GM23338 (cell line): Measurements from ENCODE around the gene SOX2. TPM values are rescaled to one million over a fixed set of nuclear protein-coding genes. Genes with fewer than 3 reads are reported as not detected.

ENCODE experiments used
- ATAC-seq: fragments of 200-7000 bp; cut with Tn5 transposase; 3 replicates; pipeline ENCODE4 v1.9.1; 2020
- DNase-seq: peaks from one replicate; pipeline ENCODE4 v3.0.0-alpha.2; 2015; ENCODE audit warnings: low spot score
- H2AFZ ChIP-seq: fragments of 200-600 bp; sonication (generic); 2 replicates; pipeline ENCODE4 v1.8.0; 2016; ENCODE audit warnings: antibody characterized with exemption, mild to moderate bottlenecking, moderate library complexity
- H3F3A ChIP-seq: fragments of 200-600 bp; sonication (generic); replicated peaks from 2 replicates; pipeline ENCODE4 v1.8.0; 2017; ENCODE audit warnings: antibody characterized with exemption, mixed run types, low read depth
- H3K27ac ChIP-seq: fragments of 200-600 bp; sonication (generic); 2 replicates; pipeline ENCODE4 v1.6.1; 2016; ENCODE audit warnings: low read depth
- H3K27me3 ChIP-seq: fragments of 200-600 bp; sonication (generic); 2 replicates; pipeline ENCODE4 v1.8.0; 2016; ENCODE audit warnings: mild to moderate bottlenecking, mixed run types, moderate library complexity; ENCODE audit not compliant: insufficient read depth
- H3K36me3 ChIP-seq: fragments of 200-600 bp; sonication (generic); 2 replicates; pipeline ENCODE4 v1.8.0; 2016; ENCODE audit warnings: mild to moderate bottlenecking; ENCODE audit not compliant: insufficient read depth
- H3K4me1 ChIP-seq: fragments of 200-600 bp; sonication (generic); 2 replicates; pipeline ENCODE4 v1.8.0; 2016; ENCODE audit warnings: mild to moderate bottlenecking, moderate library complexity; ENCODE audit not compliant: insufficient read depth
- H3K4me2 ChIP-seq: fragments of 200-600 bp; sonication (generic); 2 replicates; pipeline ENCODE4 v1.7.1; 2017; ENCODE audit warnings: mixed run types
- H3K4me3 ChIP-seq: fragments of 200-600 bp; sonication (generic); 2 replicates; pipeline ENCODE4 v1.6.1; 2016; ENCODE audit warnings: mixed run types
- H3K79me2 ChIP-seq: fragments of 200-600 bp; sonication (generic); replicated peaks from 2 replicates; pipeline ENCODE4 v1.8.0; 2017; ENCODE audit warnings: mild to moderate bottlenecking; ENCODE audit not compliant: insufficient read depth
- H3K9me2 ChIP-seq: fragments of 200-600 bp; sonication (generic); 2 replicates; pipeline ENCODE4 v1.8.0; 2017; ENCODE audit not compliant: insufficient read depth
- H4K20me1 ChIP-seq: fragments of 200-600 bp; sonication (generic); replicated peaks from 2 replicates; pipeline ENCODE4 v1.8.0; 2017; ENCODE audit warnings: mild to moderate bottlenecking; ENCODE audit not compliant: insufficient read depth
- H3K27ac Mint-ChIP-seq: 2 replicates; pipeline ENCODE4 v1.8.0; 2020; ENCODE audit warnings: inconsistent platforms, mild to moderate bottlenecking, moderate library complexity, mixed read lengths
- H3K27me3 Mint-ChIP-seq: 3 replicates; pipeline ENCODE4 v1.8.0; 2022; ENCODE audit warnings: low read depth, mild to moderate bottlenecking, moderate library complexity, mixed read lengths, inconsistent platforms; ENCODE audit not compliant: insufficient read depth, poor library complexity
- H3K36me3 Mint-ChIP-seq: 3 replicates; pipeline ENCODE4 v1.8.0; 2021; ENCODE audit warnings: low read depth, mild to moderate bottlenecking, inconsistent platforms, moderate library complexity, mixed read lengths
- H3K4me1 Mint-ChIP-seq: 3 replicates; pipeline ENCODE4 v1.8.0; 2020; ENCODE audit warnings: mild to moderate bottlenecking, inconsistent platforms, mixed read lengths
- H3K4me3 Mint-ChIP-seq: 3 replicates; pipeline ENCODE4 v1.8.0; 2021; ENCODE audit warnings: moderate library complexity, mild to moderate bottlenecking, inconsistent platforms, mixed read lengths
- H3K9me3 Mint-ChIP-seq: 3 replicates; pipeline ENCODE4 v1.8.0; 2020; ENCODE audit warnings: moderate library complexity, mild to moderate bottlenecking, inconsistent platforms, mixed read lengths
- CREB1 ChIP-seq: fragments of 250-450 bp; sonication (Bioruptor Pico); IDR thresholded peaks from 2 replicates; pipeline ENCODE4 v1.5.0; 2020; ENCODE audit warnings: low read depth, mild to moderate bottlenecking, moderate library complexity
- CTCF ChIP-seq, 2 experiments: fragments of 200-600 bp in 1 of 2; sonication (generic) in 1 of 2; conservative IDR thresholded peaks; 2 replicates each; pipeline versions ENCODE4 v1.5.1 to v1.6.1; 2016 to 2017; ENCODE audit warnings: antibody characterized with exemption in 2 of 2, low read depth in 2 of 2, mild to moderate bottlenecking in 2 of 2, moderate library complexity in 1 of 2
- ETS1 ChIP-seq: IDR thresholded peaks from 2 replicates; pipeline ENCODE4 v1.6.1; 2016; ENCODE audit warnings: antibody characterized with exemption
- EZH2 ChIP-seq: fragments of 200-600 bp; sonication (generic); IDR thresholded peaks from one replicate; pipeline ENCODE4 v1.8.0; 2017; ENCODE audit warnings: antibody characterized with exemption, mild to moderate bottlenecking, low read depth; ENCODE audit not compliant: unreplicated experiment
- EZH2phosphoT487 ChIP-seq: fragments of 200-600 bp; sonication (generic); IDR thresholded peaks from one replicate; pipeline ENCODE4 v1.8.1; 2018; ENCODE audit warnings: antibody characterized with exemption; ENCODE audit not compliant: unreplicated experiment
- JUNB ChIP-seq: IDR thresholded peaks from one replicate; pipeline ENCODE4 v1.6.1; 2016; ENCODE audit warnings: antibody characterized with exemption; ENCODE audit not compliant: unreplicated experiment
- NANOG ChIP-seq: IDR thresholded peaks from 2 replicates; pipeline ENCODE4 v1.6.1; 2016; ENCODE audit warnings: antibody characterized with exemption, borderline replicate concordance
- POLR2AphosphoS5 ChIP-seq: IDR thresholded peaks from 2 replicates; pipeline ENCODE4 v1.6.1; 2016; ENCODE audit warnings: antibody characterized with exemption, low read depth
- REST ChIP-seq: IDR thresholded peaks from one replicate; pipeline ENCODE4 v1.6.1; 2018; ENCODE audit warnings: antibody characterized with exemption; ENCODE audit not compliant: unreplicated experiment
- STAT1 ChIP-seq: IDR thresholded peaks from one replicate; pipeline ENCODE4 v1.6.1; 2016; ENCODE audit warnings: antibody characterized with exemption; ENCODE audit not compliant: unreplicated experiment
- ZNF114 ChIP-seq: fragments of 250-450 bp; sonication (Bioruptor Pico); IDR thresholded peaks from 2 replicates; pipeline ENCODE4 v1.5.0; 2020; ENCODE audit warnings: mild to moderate bottlenecking, moderate library complexity
- ZNF331 ChIP-seq: fragments of 250-450 bp; sonication (Bioruptor Pico); IDR thresholded peaks from 2 replicates; pipeline ENCODE4 v1.5.0; 2020; ENCODE audit warnings: low read depth, mild to moderate bottlenecking, moderate library complexity
- polyA plus RNA-seq: library from polyadenylated mRNA; unstranded; fragments of >200 nt; fragmentation: Nextera tagmentation; extraction: Ambion mirVana; gene quantifications from 2 replicates; pipeline ENCODE4 v1.2.1, GENCODE V29; 2016
- total RNA-seq: library from RNA; depleted of rRNA; stranded (reverse); fragments of >200 nt; shearing (Covaris generic); gene quantifications from 2 replicates; pipeline ENCODE4 v1.2.3, GENCODE V29; 2014
- TF ChIP-seq, protein P1 (sequence below): fragments of 250-450 bp; sonication (Bioruptor Pico); IDR thresholded peaks from 2 replicates; pipeline ENCODE4 v1.5.0; 2020; ENCODE audit warnings: mild to moderate bottlenecking, moderate library complexity

The SOX2 gene
- total and polyA plus RNA-seq, 2 experiments from 2014 or later, result 105 to 228 TPM

- no peak overlapping the region for H3K4me3 ChIP-seq
- Mint-ChIP-seq H3K9me3 (no peaks in the 10 kb centered on the region), H3K36me3 (no peaks in the 10 kb centered on the region; the same call in 2 of the 3 replicates), H3K4me1 (peaks cover 41% of the 10 kb centered on the region), H3K27ac (no peak overlapping the region), H3K27me3 (peaks cover 22% of the 10 kb centered on the region), H3K4me3 (no peak overlapping the region)
- peaks cover 35% of the 10 kb centered on the region for H3K4me1 ChIP-seq
- H3K36me3 ChIP-seq, result no peaks in the 10 kb centered on the region
- H2AFZ ChIP-seq, result no peak overlapping the region
- TF ChIP-seq ETS1 (no peak), JUNB (no peak), CREB1 (no peak), REST (no peak), NANOG (no peak), CTCF (conservative IDR thresholded peaks at IDR 0.05; ENCODE audit: low read depth in 2 of 2) (no peak), EZH2phosphoT487 (no peak), EZH2 (no peak), POLR2AphosphoS5 (no peak), ZNF114 (CRISPR knock-in tag) (no peak), ZNF331 (CRISPR knock-in tag) (no peak), STAT1 (no peak)
- TF ChIP-seq, protein P1, sequence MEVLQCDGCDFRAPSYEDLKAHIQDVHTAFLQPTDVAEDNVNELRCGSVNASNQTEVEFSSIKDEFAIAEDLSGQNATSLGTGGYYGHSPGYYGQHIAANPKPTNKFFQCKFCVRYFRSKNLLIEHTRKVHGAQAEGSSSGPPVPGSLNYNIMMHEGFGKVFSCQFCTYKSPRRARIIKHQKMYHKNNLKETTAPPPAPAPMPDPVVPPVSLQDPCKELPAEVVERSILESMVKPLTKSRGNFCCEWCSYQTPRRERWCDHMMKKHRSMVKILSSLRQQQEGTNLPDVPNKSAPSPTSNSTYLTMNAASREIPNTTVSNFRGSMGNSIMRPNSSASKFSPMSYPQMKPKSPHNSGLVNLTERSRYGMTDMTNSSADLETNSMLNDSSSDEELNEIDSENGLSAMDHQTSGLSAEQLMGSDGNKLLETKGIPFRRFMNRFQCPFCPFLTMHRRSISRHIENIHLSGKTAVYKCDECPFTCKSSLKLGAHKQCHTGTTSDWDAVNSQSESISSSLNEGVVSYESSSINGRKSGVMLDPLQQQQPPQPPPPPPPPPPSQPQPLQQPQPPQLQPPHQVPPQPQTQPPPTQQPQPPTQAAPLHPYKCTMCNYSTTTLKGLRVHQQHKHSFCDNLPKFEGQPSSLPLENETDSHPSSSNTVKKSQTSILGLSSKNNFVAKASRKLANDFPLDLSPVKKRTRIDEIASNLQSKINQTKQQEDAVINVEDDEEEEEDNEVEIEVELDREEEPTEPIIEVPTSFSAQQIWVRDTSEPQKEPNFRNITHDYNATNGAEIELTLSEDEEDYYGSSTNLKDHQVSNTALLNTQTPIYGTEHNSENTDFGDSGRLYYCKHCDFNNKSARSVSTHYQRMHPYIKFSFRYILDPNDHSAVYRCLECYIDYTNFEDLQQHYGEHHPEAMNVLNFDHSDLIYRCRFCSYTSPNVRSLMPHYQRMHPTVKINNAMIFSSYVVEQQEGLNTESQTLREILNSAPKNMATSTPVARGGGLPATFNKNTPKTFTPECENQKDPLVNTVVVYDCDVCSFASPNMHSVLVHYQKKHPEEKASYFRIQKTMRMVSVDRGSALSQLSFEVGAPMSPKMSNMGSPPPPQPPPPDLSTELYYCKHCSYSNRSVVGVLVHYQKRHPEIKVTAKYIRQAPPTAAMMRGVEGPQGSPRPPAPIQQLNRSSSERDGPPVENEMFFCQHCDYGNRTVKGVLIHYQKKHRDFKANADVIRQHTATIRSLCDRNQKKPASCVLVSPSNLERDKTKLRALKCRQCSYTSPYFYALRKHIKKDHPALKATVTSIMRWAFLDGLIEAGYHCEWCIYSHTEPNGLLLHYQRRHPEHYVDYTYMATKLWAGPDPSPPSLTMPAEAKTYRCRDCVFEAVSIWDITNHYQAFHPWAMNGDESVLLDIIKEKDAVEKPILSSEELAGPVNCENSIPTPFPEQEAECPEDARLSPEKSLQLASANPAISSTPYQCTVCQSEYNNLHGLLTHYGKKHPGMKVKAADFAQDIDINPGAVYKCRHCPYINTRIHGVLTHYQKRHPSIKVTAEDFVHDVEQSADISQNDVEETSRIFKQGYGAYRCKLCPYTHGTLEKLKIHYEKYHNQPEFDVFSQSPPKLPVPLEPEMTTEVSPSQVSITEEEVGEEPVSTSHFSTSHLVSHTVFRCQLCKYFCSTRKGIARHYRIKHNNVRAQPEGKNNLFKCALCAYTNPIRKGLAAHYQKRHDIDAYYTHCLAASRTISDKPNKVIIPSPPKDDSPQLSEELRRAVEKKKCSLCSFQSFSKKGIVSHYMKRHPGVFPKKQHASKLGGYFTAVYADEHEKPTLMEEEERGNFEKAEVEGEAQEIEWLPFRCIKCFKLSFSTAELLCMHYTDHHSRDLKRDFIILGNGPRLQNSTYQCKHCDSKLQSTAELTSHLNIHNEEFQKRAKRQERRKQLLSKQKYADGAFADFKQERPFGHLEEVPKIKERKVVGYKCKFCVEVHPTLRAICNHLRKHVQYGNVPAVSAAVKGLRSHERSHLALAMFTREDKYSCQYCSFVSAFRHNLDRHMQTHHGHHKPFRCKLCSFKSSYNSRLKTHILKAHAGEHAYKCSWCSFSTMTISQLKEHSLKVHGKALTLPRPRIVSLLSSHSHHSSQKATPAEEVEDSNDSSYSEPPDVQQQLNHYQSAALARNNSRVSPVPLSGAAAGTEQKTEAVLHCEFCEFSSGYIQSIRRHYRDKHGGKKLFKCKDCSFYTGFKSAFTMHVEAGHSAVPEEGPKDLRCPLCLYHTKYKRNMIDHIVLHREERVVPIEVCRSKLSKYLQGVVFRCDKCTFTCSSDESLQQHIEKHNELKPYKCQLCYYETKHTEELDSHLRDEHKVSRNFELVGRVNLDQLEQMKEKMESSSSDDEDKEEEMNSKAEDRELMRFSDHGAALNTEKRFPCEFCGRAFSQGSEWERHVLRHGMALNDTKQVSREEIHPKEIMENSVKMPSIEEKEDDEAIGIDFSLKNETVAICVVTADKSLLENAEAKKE (CRISPR knock-in tag), result no peak
- no peaks in the 10 kb centered on the region for H3K9me2 ChIP-seq
- H4K20me1 ChIP-seq, result no peaks in the 10 kb centered on the region
- H3K4me2 ChIP-seq, result no peak overlapping the region
- DNase-seq, result no peak
- H3K79me2 ChIP-seq, result no peaks in the 10 kb centered on the region; the same call in 1 of the 2 replicates
- H3K27ac ChIP-seq, result no peak overlapping the region
- peaks cover 22% of the 10 kb centered on the region for H3K27me3 ChIP-seq
- peaks cover 2% of the 10 kb centered on the region; the same call in 1 of the 2 replicates for H3F3A ChIP-seq
- ATAC-seq, result peak; percentile 51
These were observed 24.2 kb downstream of the SOX2 start for GRCh38 chr3:181735911-181736310.
